ENCODE measurements around the gene ZCCHC14. TPM values are rescaled to one million over a fixed set of nuclear protein-coding genes. Genes with fewer than 3 reads are reported as not detected.
A peak's percentile ranks its signal among the peaks of the same experiment; 100 is the strongest.

Gene ZCCHC14
- total and polyA plus RNA-seq, 2 of the 13 experiments (the other 11 are each of a cell fraction or from before 2014, with no cell fraction given) = 12.4 to 12.5 TPM

DNA sequence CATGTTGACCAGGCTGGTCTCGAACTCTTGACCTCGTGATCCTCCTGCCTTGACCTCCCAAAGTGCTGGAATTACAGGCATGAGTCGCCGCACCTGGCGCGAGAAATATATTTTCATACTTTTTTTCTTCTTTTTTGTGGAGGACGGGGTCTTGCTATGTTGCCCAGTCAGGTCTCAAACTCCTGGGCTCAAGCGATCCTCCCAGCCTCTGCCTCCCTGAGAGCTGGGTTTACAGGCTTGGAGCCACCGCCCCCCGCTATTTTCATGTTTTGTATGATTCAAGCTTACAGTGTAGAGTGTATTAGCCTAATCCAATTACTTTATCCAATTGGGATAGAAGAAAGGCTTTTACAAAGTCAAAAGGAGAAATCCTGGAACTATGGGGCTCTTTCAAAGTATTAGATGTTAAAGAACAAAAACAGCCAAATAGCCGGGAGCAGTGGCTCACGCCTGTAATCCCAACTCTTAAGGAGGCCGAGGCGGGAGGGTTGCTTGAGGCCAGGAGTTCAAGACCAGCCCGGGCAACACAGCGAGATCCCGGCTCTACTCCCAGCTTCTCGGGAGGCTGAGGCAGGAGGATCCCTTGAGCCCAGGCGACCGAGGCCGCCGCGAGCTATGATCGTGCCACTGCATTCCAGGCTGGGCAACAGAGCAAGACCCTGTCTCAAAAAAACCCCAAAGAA lies 102.0 kb downstream of the ZCCHC14 start:
- intact Hi-C loops (cut with micrococcal nuclease; ENCODE audit: unreplicated experiment) (no loop called here), in situ Hi-C loops (cut with HindIII; ENCODE audit: extremely low pct_ligation_motif_present, low pct_unique_long_range_greater_than_20kb) (loop anchor here (25.0 kb wide), 1 partner anchor 472 kb away; the partner anchor contains the start of gene SLC7A5)
- POLR2A ChIA-PET = interaction anchor here (1.6 to 3.5 kb wide), 3 partner anchors 9 to 66 kb away, joined by 5 to 39 read pairs (median 8); no protein-coding TSS in a partner anchor
- ATAC-seq = no peak
- BruUV-seq (replicated peaks) = no TSS peak
- H2AFZ ChIP-seq (ENCODE audit: low read length) = no peak overlapping the region
- peaks cover 0 to 10% of the 10 kb centered on the region in 2 experiments; a peak in 2 of 5 replicates for H3K36me3 ChIP-seq (replicated peaks in 1 of 2; ENCODE audit: control insufficient read depth in 1 of 2, insufficient read depth in 2 of 2, low read length in 2 of 2)
- peaks cover 75% of the 10 kb centered on the region for H3K4me1 ChIP-seq (ENCODE audit: insufficient read depth, low read length)
- H3K27ac ChIP-seq (ENCODE audit: extremely low read length, insufficient read depth, low read length) = peak overlapping the region; percentile 94
- no peaks in the 10 kb centered on the region; a peak in 1 of 5 replicates for H3K27me3 ChIP-seq (ENCODE audit: control insufficient read depth in 1 of 2, insufficient read depth in 2 of 2, low read length in 2 of 2)
- WGBS (ENCODE audit: low lambda C conversion rate) = 90% methylated on average over 20 of the region's 24 CpGs
- H3K9me3 ChIP-seq (ENCODE audit: low read length) = no peaks in the 10 kb centered on the region
- CTCF ChIA-PET (ENCODE audit: low intra/inter-chr PET ratio, low total read pairs) = no interaction called here
- H3K4me2 ChIP-seq (ENCODE audit: low read depth, low read length) = peak overlapping the region; percentile 85
- H3K79me2 ChIP-seq (ENCODE audit: insufficient read depth, low read length) = peaks cover 40% of the 10 kb centered on the region
- H3K9ac ChIP-seq (ENCODE audit: insufficient read depth, low read depth, low read length) = peak overlapping the region; percentile 98
- no peak for DNase-seq (ENCODE audit: low spot score)
- no peak for FAIRE-seq
- peak overlapping the region; percentile 47 to 86 (median 70) for H3K4me3 ChIP-seq (replicated peaks in 1 of 3; ENCODE audit: insufficient read depth in 1 of 3, low read depth in 2 of 3, low read length in 3 of 3)
- H4K20me1 ChIP-seq (ENCODE audit: insufficient read depth, low read length) = peaks cover 29% of the 10 kb centered on the region
- TF ChIP-seq HNF4A (CRISPR knock-in tag; IDR thresholded peaks at IDR 0.05) = no peak
- TF ChIP-seq ZNF350 (CRISPR knock-in tag; IDR thresholded peaks at IDR 0.05; ENCODE audit: borderline replicate concordance, low read depth) = 0 out of 2 replicates have a peak, but pooled peaks have one; percentile 49
- no peak for TF ChIP-seq ZFAT (CRISPR knock-in tag; conservative IDR thresholded peaks at IDR 0.05)
- peak; percentile 84 for TF ChIP-seq ZBTB38 (CRISPR knock-in tag; IDR thresholded peaks at IDR 0.05)
- 0 out of 2 replicates have a peak, but pooled peaks have one; percentile 20 for TF ChIP-seq NFATC3 (CRISPR knock-in tag; IDR thresholded peaks at IDR 0.05)
- TF ChIP-seq NR1H2 (CRISPR knock-in tag; IDR thresholded peaks at IDR 0.05; ENCODE audit: borderline replicate concordance, low read depth) = peak; percentile 32; the same call in 1 of the 2 replicates
- TF ChIP-seq ZNF354B (CRISPR knock-in tag; IDR thresholded peaks at IDR 0.05) = 0 out of 2 replicates have a peak, but pooled peaks have one; percentile 45
- peak; percentile 73; the same call in 1 of the 2 replicates for TF ChIP-seq ZNF224 (CRISPR knock-in tag; IDR thresholded peaks at IDR 0.05)
- TF ChIP-seq NRL (CRISPR knock-in tag; IDR thresholded peaks at IDR 0.05; ENCODE audit: borderline replicate concordance) = 0 out of 2 replicates have a peak, but pooled peaks have one; percentile 29
- TF ChIP-seq ZNF770 (CRISPR knock-in tag; IDR thresholded peaks at IDR 0.05) = peak; percentile 93; the same call in 1 of the 2 replicates
- no peak for TF ChIP-seq LCORL (IDR thresholded peaks at IDR 0.05)
- 0 out of 2 replicates have a peak, but pooled peaks have one; percentile 17 for TF ChIP-seq LCORL (CRISPR knock-in tag; IDR thresholded peaks at IDR 0.05)
- no peak for TF ChIP-seq ZKSCAN5 (CRISPR knock-in tag; IDR thresholded peaks at IDR 0.05)
- TF ChIP-seq BRD4 (CRISPR knock-in tag; IDR thresholded peaks at IDR 0.05) = no peak
- 0 out of 2 replicates have a peak, but pooled peaks have one; percentile 69 for TF ChIP-seq ZNF280D (CRISPR knock-in tag; IDR thresholded peaks at IDR 0.05)
- 0 out of 2 replicates have a peak, but pooled peaks have one; percentile 6 for TF ChIP-seq ATF5 (CRISPR knock-in tag; IDR thresholded peaks at IDR 0.05; ENCODE audit: low read depth)
- 0 out of 2 replicates have a peak, but pooled peaks have one; percentile 33 for TF ChIP-seq ZNF550 (CRISPR knock-in tag; IDR thresholded peaks at IDR 0.05; ENCODE audit: borderline replicate concordance)
- 0 out of 2 replicates have a peak, but pooled peaks have one; percentile 6 for TF ChIP-seq NCOA1 (CRISPR knock-in tag; IDR thresholded peaks at IDR 0.05)
- peak; percentile 37; the same call in 1 of the 2 replicates for TF ChIP-seq KDM1A (CRISPR knock-in tag; IDR thresholded peaks at IDR 0.05)

Measured in HepG2 (cell line).